Neural progenitor cell (in vitro differentiated cells): ENCODE measurements around the gene UTS2. TPM values are rescaled to one million over a fixed set of nuclear protein-coding genes. Genes with fewer than 3 reads are reported as not detected.

Experiments used
- DNase-seq: peaks from one replicate; pipeline ENCODE4 v3.0.0-alpha.2; 2016; ENCODE audit warnings: low spot score
- H2AFZ ChIP-seq: fragments of 200-600 bp; sonication (generic); replicated peaks from 2 replicates; pipeline ENCODE4 v1.6.1; 2016; ENCODE audit warnings: antibody characterized with exemption
- H3F3A ChIP-seq: fragments of 200-600 bp; sonication (generic); 2 replicates; pipeline ENCODE4 v1.6.1; 2016; ENCODE audit warnings: antibody characterized with exemption, low read depth
- H3K27ac ChIP-seq: fragments of 200-600 bp; sonication (generic); 2 replicates; pipeline ENCODE4 v1.5.1; 2016; ENCODE audit warnings: mild to moderate bottlenecking
- H3K27me3 ChIP-seq: fragments of 200-600 bp; sonication (generic); 2 replicates; pipeline ENCODE4 v1.6.1; 2016; ENCODE audit warnings: mild to moderate bottlenecking, moderate library complexity
- H3K36me3 ChIP-seq: fragments of 200-600 bp; sonication (generic); 2 replicates; pipeline ENCODE4 v1.5.1; 2016
- H3K4me1 ChIP-seq: fragments of 200-600 bp; sonication (generic); 2 replicates; pipeline ENCODE4 v1.6.1; 2016; ENCODE audit warnings: mixed run types
- H3K4me2 ChIP-seq: fragments of 200-600 bp; sonication (generic); 2 replicates; pipeline ENCODE4 v1.6.1; 2016
- H3K4me3 ChIP-seq: fragments of 200-600 bp; sonication (generic); 2 replicates; pipeline ENCODE4 v1.5.1; 2016
- H3K79me2 ChIP-seq: fragments of 200-600 bp; sonication (generic); 2 replicates; pipeline ENCODE4 v1.6.1; 2016; ENCODE audit warnings: low read depth
- H3K9ac ChIP-seq: fragments of 200-600 bp; sonication (generic); 2 replicates; pipeline ENCODE4 v1.6.1; 2016
- H3K9me3 ChIP-seq: fragments of 200-600 bp; sonication (generic); 2 replicates; pipeline ENCODE4 v1.5.1; 2016; ENCODE audit warnings: low read depth
- H4K20me1 ChIP-seq: fragments of 200-600 bp; sonication (generic); 2 replicates; pipeline ENCODE4 v1.6.1; 2016; ENCODE audit warnings: low read depth
- H3K27ac Mint-ChIP-seq: 3 replicates; pipeline ENCODE4 v1.8.0; 2021; ENCODE audit warnings: mixed read lengths
- H3K27me3 Mint-ChIP-seq: 2 replicates; pipeline ENCODE4 v1.8.0; 2022; ENCODE audit warnings: low read depth, mild to moderate bottlenecking, inconsistent platforms, moderate library complexity, mixed read lengths; ENCODE audit not compliant: insufficient read depth
- H3K36me3 Mint-ChIP-seq: 3 replicates; pipeline ENCODE4 v1.8.0; 2021; ENCODE audit warnings: mixed read lengths
- H3K4me1 Mint-ChIP-seq: 3 replicates; pipeline ENCODE4 v1.8.0; 2021; ENCODE audit warnings: mixed read lengths
- H3K4me3 Mint-ChIP-seq: 3 replicates; pipeline ENCODE4 v1.8.0; 2021; ENCODE audit warnings: mild to moderate bottlenecking, moderate library complexity, mixed read lengths
- H3K9me3 Mint-ChIP-seq: 3 replicates; pipeline ENCODE4 v1.8.0; 2020; ENCODE audit warnings: mixed read lengths
- CTCF ChIP-seq: fragments of 200-600 bp; sonication (generic); IDR thresholded peaks from 2 replicates; pipeline ENCODE4 v1.5.1; 2017; ENCODE audit warnings: antibody characterized with exemption, mild to moderate bottlenecking
- EZH2 ChIP-seq: fragments of 200-600 bp; sonication (generic); IDR thresholded peaks from 2 replicates; pipeline ENCODE4 v1.6.1; 2017; ENCODE audit warnings: antibody characterized with exemption, mild to moderate bottlenecking, moderate library complexity
- EZH2phosphoT487 ChIP-seq: fragments of 200-600 bp; sonication (generic); IDR thresholded peaks from 2 replicates; pipeline ENCODE4 v1.6.1; 2017; ENCODE audit warnings: antibody characterized with exemption
- total RNA-seq: library from RNA; depleted of rRNA; stranded (reverse); fragments of >200 nt; gene quantifications from 2 replicates; pipeline ENCODE4 v1.2.3, GENCODE V29; 2015; ENCODE audit warnings: low replicate concordance

UTS2 gene
- total RNA-seq, 1 donor from 2014 or later: not detected

DNA sequence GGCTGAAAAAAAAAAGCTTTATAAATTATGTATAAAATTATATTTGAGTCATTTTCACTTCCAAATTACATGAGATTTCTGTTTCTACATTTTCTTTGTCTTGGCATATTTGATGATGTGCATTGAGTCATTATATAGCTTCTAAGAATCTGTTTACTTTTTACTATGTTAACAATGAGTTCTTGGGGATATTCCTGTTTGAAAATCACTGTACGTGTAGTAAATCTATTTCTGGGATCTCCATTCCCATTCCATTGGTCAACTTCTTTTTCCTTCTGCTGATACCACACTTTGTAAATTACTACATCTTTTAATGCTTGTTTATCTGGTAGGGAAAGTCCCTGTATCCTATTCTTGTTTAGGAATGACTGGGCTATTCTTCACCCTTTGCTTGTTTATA lies 44.1 kb upstream of the UTS2 start:
- no peaks in the 10 kb centered on the region for H3K27me3 ChIP-seq
- H3K4me2 ChIP-seq: no peak overlapping the region
- H3K36me3 ChIP-seq: no peaks in the 10 kb centered on the region
- no peak for DNase-seq
- Mint-ChIP-seq H3K27ac (no peak overlapping the region), H3K9me3 (no peaks in the 10 kb centered on the region), H3K27me3 (peaks cover 2% of the 10 kb centered on the region), H3K4me3 (no peak overlapping the region), H3K4me1 (no peaks in the 10 kb centered on the region), H3K36me3 (no peaks in the 10 kb centered on the region)
- no peak overlapping the region for H2AFZ ChIP-seq
- no peaks in the 10 kb centered on the region for H3F3A ChIP-seq
- H3K27ac ChIP-seq: no peak overlapping the region
- H3K9me3 ChIP-seq: peaks cover 6% of the 10 kb centered on the region
- H3K4me1 ChIP-seq: no peaks in the 10 kb centered on the region
- TF ChIP-seq EZH2phosphoT487: no peak
- no peak for TF ChIP-seq CTCF
- no peak for TF ChIP-seq EZH2
- no peak overlapping the region for H3K9ac ChIP-seq
- no peaks in the 10 kb centered on the region for H3K79me2 ChIP-seq
- no peaks in the 10 kb centered on the region for H4K20me1 ChIP-seq
- no peak overlapping the region for H3K4me3 ChIP-seq

DNA sequence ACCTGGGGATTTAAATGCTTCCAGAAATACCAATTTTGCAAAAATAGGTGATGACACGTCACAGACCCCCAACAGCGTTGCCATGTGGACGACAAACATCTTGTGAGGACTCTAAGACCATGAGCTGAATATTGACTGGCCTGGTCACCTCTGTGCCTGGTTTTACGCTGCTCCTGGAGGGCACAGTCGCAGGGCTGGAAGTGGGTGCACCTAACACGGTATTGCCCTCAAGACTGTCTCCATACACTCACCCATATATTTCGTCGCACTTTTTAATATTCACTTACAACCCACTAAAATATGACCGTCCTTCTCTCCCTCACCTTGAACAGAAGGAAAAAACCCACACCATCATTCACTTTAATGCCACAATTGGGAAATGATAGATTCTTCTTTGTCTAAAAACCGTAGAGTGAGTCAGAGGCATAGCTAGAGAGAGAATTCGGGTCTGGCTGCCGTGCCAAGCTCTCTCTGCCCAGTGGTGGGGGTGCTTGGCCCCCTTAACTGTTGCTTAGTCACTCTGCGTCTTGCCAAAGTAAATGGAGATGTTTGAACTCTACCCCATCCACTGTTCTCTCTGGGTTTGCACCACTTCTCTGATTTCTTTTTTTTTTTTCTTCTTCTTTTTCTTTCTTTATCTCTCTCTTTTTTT lies 40.8 kb upstream of the UTS2 start:
- TF ChIP-seq CTCF (no peak), EZH2phosphoT487 (no peak), EZH2 (no peak)
- Histone ChIP-seq H3K27me3 (no peaks in the 10 kb centered on the region), H3K4me3 (no peak overlapping the region), H4K20me1 (no peaks in the 10 kb centered on the region), H3K36me3 (no peaks in the 10 kb centered on the region), H3K9ac (no peak overlapping the region), H3K4me1 (no peaks in the 10 kb centered on the region), H3K79me2 (no peaks in the 10 kb centered on the region), H3F3A (no peaks in the 10 kb centered on the region), H3K27ac (no peak overlapping the region), H2AFZ (no peak overlapping the region), H3K9me3 (peaks cover 6% of the 10 kb centered on the region), H3K4me2 (no peak overlapping the region)
- Mint-ChIP-seq H3K4me1 (no peaks in the 10 kb centered on the region), H3K9me3 (no peaks in the 10 kb centered on the region), H3K4me3 (no peak overlapping the region), H3K36me3 (no peaks in the 10 kb centered on the region), H3K27me3 (peaks cover 11% of the 10 kb centered on the region), H3K27ac (no peak overlapping the region)
- DNase-seq: no peak

DNA sequence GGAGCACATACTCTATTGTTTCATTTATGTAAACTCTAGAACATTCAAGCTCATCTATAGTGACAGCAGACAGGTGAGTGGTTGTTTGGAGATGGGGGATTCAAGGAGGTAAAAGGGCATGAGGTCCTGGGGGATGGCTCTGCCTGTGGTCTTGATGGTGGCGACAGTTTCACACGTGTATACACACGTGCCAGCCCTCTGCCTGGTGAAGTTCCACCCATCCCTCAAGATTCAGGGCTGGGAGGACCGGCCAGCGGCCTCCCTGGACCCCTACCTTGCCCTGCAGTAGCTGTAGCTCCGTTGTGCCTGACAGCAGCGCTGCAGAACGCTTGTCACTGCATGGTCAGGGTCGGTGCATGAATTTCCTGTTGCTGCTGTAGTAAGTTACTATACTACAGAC lies 38.9 kb upstream of the UTS2 start:
- no peaks in the 10 kb centered on the region for H3K36me3 ChIP-seq
- no peaks in the 10 kb centered on the region for H3F3A ChIP-seq
- no peaks in the 10 kb centered on the region for H3K27me3 ChIP-seq
- H3K4me1 Mint-ChIP-seq: no peaks in the 10 kb centered on the region
- no peak overlapping the region for H3K27ac Mint-ChIP-seq
- H3K9me3 ChIP-seq: peaks cover 6% of the 10 kb centered on the region
- no peak overlapping the region for H3K4me3 ChIP-seq
- H4K20me1 ChIP-seq: no peaks in the 10 kb centered on the region
- DNase-seq: no peak
- no peak overlapping the region for H3K9ac ChIP-seq
- H3K79me2 ChIP-seq: no peaks in the 10 kb centered on the region
- TF ChIP-seq EZH2phosphoT487: no peak
- no peak for TF ChIP-seq CTCF
- no peak for TF ChIP-seq EZH2
- H3K4me3 Mint-ChIP-seq: no peak overlapping the region
- H3K36me3 Mint-ChIP-seq: no peaks in the 10 kb centered on the region
- H2AFZ ChIP-seq: no peak overlapping the region
- no peaks in the 10 kb centered on the region for H3K4me1 ChIP-seq
- H3K27ac ChIP-seq: no peak overlapping the region
- no peak overlapping the region for H3K4me2 ChIP-seq
- peaks cover 10% of the 10 kb centered on the region for H3K27me3 Mint-ChIP-seq
- no peaks in the 10 kb centered on the region for H3K9me3 Mint-ChIP-seq
